IMR-90 (cell line): ENCODE measurements around the gene DYNLT2. TPM values are rescaled to one million over a fixed set of nuclear protein-coding genes. Genes with fewer than 3 reads are reported as not detected.

Experiments
- ATAC-seq: fragments of 200-7000 bp; cut with Tn5 transposase; 2 replicates; pipeline ENCODE4 v1.9.1; 2020; ENCODE audit warnings: low read depth, mild to moderate bottlenecking, moderate library complexity
- BruUV-seq: library from RNA; stranded (reverse); fragments of 400-500 nt; replicated peaks from 2 replicates; lab custom pipeline; 2021; lab: Mats Ljungman, UMichigan
- CTCF ChIA-PET: fragments of 300-600 bp; formaldehyde crosslinking; extraction: SDS; loops from one replicate; lab custom pipeline; 2021; ENCODE audit warnings: antibody characterized with exemption; lab: Yijun Ruan, JAX
- POLR2A ChIA-PET: fragments of 300-600 bp; sonication (Branson Sonifier 250); formaldehyde crosslinking; loops from one replicate; lab custom pipeline; 2022; ENCODE audit warnings: antibody characterized with exemption; ENCODE audit not compliant: unreplicated experiment; lab: Charles Lee
- DNase-seq: peaks from one replicate; pipeline ENCODE4 v3.0.0; 2013
- H2AFZ ChIP-seq: replicated peaks from 2 replicates; pipeline ENCODE3; 2013; ENCODE audit warnings: low read length, mild to moderate bottlenecking; ENCODE audit not compliant: poor library complexity
- H2AK5ac ChIP-seq: 2 replicates; pipeline ENCODE4 v1.6.1; 2013; ENCODE audit warnings: low read depth, low read length, inconsistent platforms
- H2AK9ac ChIP-seq: replicated peaks from 2 replicates; pipeline ENCODE3; 2013; ENCODE audit warnings: mild to moderate bottlenecking, low read depth, low read length, moderate library complexity; ENCODE audit not compliant: poor library complexity
- H2BK120ac ChIP-seq: 2 replicates; pipeline ENCODE4 v1.6.1; 2013; ENCODE audit warnings: low read depth, low read length, inconsistent platforms
- H2BK15ac ChIP-seq: 3 replicates; pipeline ENCODE4 v1.6.1; 2013; ENCODE audit warnings: low read depth, low read length, inconsistent platforms
- H2BK20ac ChIP-seq: 2 replicates; pipeline ENCODE4 v1.6.1; 2013; ENCODE audit warnings: low read depth, mild to moderate bottlenecking, inconsistent platforms, low read length, moderate library complexity
- H2BK5ac ChIP-seq: 2 replicates; pipeline ENCODE4 v1.6.1; 2013; ENCODE audit warnings: mild to moderate bottlenecking, low read depth, low read length, inconsistent platforms; ENCODE audit not compliant: poor library complexity, severe bottlenecking
- H3K14ac ChIP-seq: replicated peaks from 2 replicates; pipeline ENCODE4 v1.6.1; 2013; ENCODE audit warnings: low read depth, low read length, inconsistent platforms
- H3K18ac ChIP-seq: 2 replicates; pipeline ENCODE4 v1.6.1; 2013; ENCODE audit warnings: low read depth, low read length, control low read depth
- H3K23ac ChIP-seq: 2 replicates; pipeline ENCODE4 v1.6.1; 2013; ENCODE audit warnings: low read depth, low read length, inconsistent platforms
- H3K27ac ChIP-seq: 2 replicates; pipeline ENCODE4 v1.5.1; 2013; ENCODE audit warnings: mild to moderate bottlenecking, control low read depth, low read length; ENCODE audit not compliant: insufficient read depth
- H3K27me3 ChIP-seq: 2 replicates; pipeline ENCODE4 v1.6.1; 2013; ENCODE audit warnings: low read length; ENCODE audit not compliant: control insufficient read depth, insufficient read depth
- H3K36me3 ChIP-seq: 2 replicates; pipeline ENCODE4 v1.6.1; 2013; ENCODE audit warnings: low read length, mixed read lengths; ENCODE audit not compliant: control insufficient read depth, insufficient read depth
- H3K4ac ChIP-seq: 2 replicates; pipeline ENCODE4 v1.6.1; 2013; ENCODE audit warnings: low read depth, low read length, inconsistent platforms
- H3K4me1 ChIP-seq: 2 replicates; pipeline ENCODE4 v1.6.1; 2013; ENCODE audit warnings: low read length, mixed read lengths; ENCODE audit not compliant: control insufficient read depth, insufficient read depth
- H3K4me2 ChIP-seq: 2 replicates; pipeline ENCODE4 v1.6.1; 2013; ENCODE audit warnings: low read depth, mild to moderate bottlenecking, control low read depth, low read length, moderate library complexity
- H3K4me3 ChIP-seq: 2 replicates; pipeline ENCODE4 v1.5.1; 2013; ENCODE audit warnings: low read depth, mild to moderate bottlenecking, control low read depth, low read length, moderate library complexity; ENCODE audit not compliant: insufficient read depth
- H3K56ac ChIP-seq: 2 replicates; pipeline ENCODE4 v1.6.1; 2013; ENCODE audit warnings: low read length, inconsistent platforms; ENCODE audit not compliant: insufficient read depth; ENCODE audit errors: extremely low read depth
- H3K79me1 ChIP-seq, 2 experiments: 2 replicates each; pipeline ENCODE4 v1.6.1; 2013; ENCODE audit warnings: low read length in 2 of 2, inconsistent platforms in 1 of 2, low read depth in 1 of 2
- H3K9ac ChIP-seq: 2 replicates; pipeline ENCODE4 v1.6.1; 2013; ENCODE audit warnings: low read depth, low read length, control low read depth
- H3K9me1 ChIP-seq: 2 replicates; pipeline ENCODE4 v1.6.1; 2013; ENCODE audit warnings: low read length, inconsistent platforms; ENCODE audit not compliant: insufficient read depth
- H3K9me3 ChIP-seq: 2 replicates; pipeline ENCODE4 v1.6.1; 2013; ENCODE audit warnings: low read length; ENCODE audit not compliant: control insufficient read depth, insufficient read depth
- H4K20me1 ChIP-seq: 2 replicates; pipeline ENCODE4 v1.6.1; 2013; ENCODE audit warnings: low read length, inconsistent platforms; ENCODE audit not compliant: insufficient read depth
- H4K5ac ChIP-seq: 2 replicates; pipeline ENCODE4 v1.6.1; 2013; ENCODE audit warnings: mild to moderate bottlenecking, low read depth, low read length, control low read depth
- H4K8ac ChIP-seq, 2 experiments: 2 replicates each; pipeline ENCODE4 v1.6.1; 2013; ENCODE audit warnings: low read depth in 2 of 2, low read length in 2 of 2, control low read depth in 1 of 2, inconsistent platforms in 1 of 2
- H4K91ac ChIP-seq: 2 replicates; pipeline ENCODE4 v1.6.1; 2013; ENCODE audit warnings: low read depth, low read length, inconsistent platforms; ENCODE audit not compliant: insufficient read depth
- BHLHE40 ChIP-seq: fragments of 150-350 bp; IDR thresholded peaks from 2 replicates; pipeline ENCODE4 v1.6.1; 2016; ENCODE audit warnings: mild to moderate bottlenecking, low read depth, low read length
- CHD1 ChIP-seq: IDR thresholded peaks from 2 replicates; pipeline ENCODE4 v1.6.1; 2012; ENCODE audit warnings: low read depth, low read length, improper control_type of control experiment
- CTCF ChIP-seq: conservative IDR thresholded peaks from 2 replicates; pipeline ENCODE4 v1.5.1; 2012; ENCODE audit warnings: mild to moderate bottlenecking, low read depth, low read length, improper control_type of control experiment
- FOS ChIP-seq: fragments of 150-350 bp; IDR thresholded peaks from 2 replicates; pipeline ENCODE4 v1.6.1; 2016; ENCODE audit warnings: low read depth, low read length
- MAZ ChIP-seq: IDR thresholded peaks from 2 replicates; pipeline ENCODE4 v1.6.1; 2012; ENCODE audit warnings: low read depth, mild to moderate bottlenecking, low read length, improper control_type of control experiment, moderate library complexity, borderline replicate concordance
- MXI1 ChIP-seq: IDR thresholded peaks from 2 replicates; pipeline ENCODE4 v1.6.1; 2012; ENCODE audit warnings: low read depth, mild to moderate bottlenecking, low read length, moderate library complexity, borderline replicate concordance
- NFE2L2 ChIP-seq: fragments of 150-350 bp; IDR thresholded peaks from 2 replicates; pipeline ENCODE4 v1.6.1; 2016; ENCODE audit warnings: low read depth, mild to moderate bottlenecking, low read length
- RAD21 ChIP-seq: IDR thresholded peaks from 2 replicates; pipeline ENCODE4 v1.6.1; 2012; ENCODE audit warnings: low read length, improper control_type of control experiment
- RCOR1 ChIP-seq: IDR thresholded peaks from 2 replicates; pipeline ENCODE4 v1.6.1; 2012; ENCODE audit warnings: mild to moderate bottlenecking, low read length, improper control_type of control experiment; ENCODE audit not compliant: insufficient replicate concordance
- SMC3 ChIP-seq: fragments of 150-350 bp; IDR thresholded peaks from 2 replicates; pipeline ENCODE4 v1.6.1; 2016; ENCODE audit warnings: low read depth, mild to moderate bottlenecking, antibody characterized with exemption, low read length, moderate library complexity
- USF2 ChIP-seq: fragments of 150-350 bp; IDR thresholded peaks from 2 replicates; pipeline ENCODE4 v1.6.1; 2017; ENCODE audit warnings: mild to moderate bottlenecking, antibody characterized with exemption, low read length, low read depth
- WGBS, 2 experiments: methylation state at CpG; one replicate each; pipeline versions ENCODE4 v1.1.5 to v1.1.7; 2013; ENCODE audit warnings: missing lambda C conversion rate in 2 of 2; ENCODE audit not compliant: insufficient read length in 1 of 2; ENCODE audit errors: extremely low coverage in 2 of 2; 5-methylcytosine and 5-hydroxymethylcytosine counted together
- dilution Hi-C: fragments of 300-500 bp; cut with HindIII; formaldehyde crosslinking; loops from one replicate; pipeline ENCODE4 v1.14.3; 2018; ENCODE audit warnings: low sequenced_read_pairs; ENCODE audit not compliant: unreplicated experiment
- in situ Hi-C: fragments of 300-500 bp; cut with MboI; formaldehyde crosslinking; loops from 3 replicates; pipeline ENCODE4 v1.14.3; 2019; ENCODE audit warnings: low sequenced_read_pairs, inconsistent platforms, mixed read lengths
- intact Hi-C: fragments of 100-400 bp; cut with micrococcal nuclease; formaldehyde crosslinking; loops from 2 replicates; pipeline ENCODE4 v1.10.0; 2022
- polyA plus RNA-seq, 3 experiments: library from polyadenylated mRNA; depleted of rRNA; stranded (reverse); fragments of >200 nt; gene quantifications; 2 replicates each; pipeline ENCODE4 v1.2.3, GENCODE V29; 2012; ENCODE audit warnings: low replicate concordance in 1 of 3
- total RNA-seq: library from RNA; depleted of rRNA; stranded (reverse); fragments of >200 nt; gene quantifications from 2 replicates; pipeline ENCODE4 v1.2.3, GENCODE V29; 2012

Gene DYNLT2
- total and polyA plus RNA-seq, 2 of the 4 experiments (the other 2 are of a cell fraction): 0.36 to 0.44 TPM

DNA sequence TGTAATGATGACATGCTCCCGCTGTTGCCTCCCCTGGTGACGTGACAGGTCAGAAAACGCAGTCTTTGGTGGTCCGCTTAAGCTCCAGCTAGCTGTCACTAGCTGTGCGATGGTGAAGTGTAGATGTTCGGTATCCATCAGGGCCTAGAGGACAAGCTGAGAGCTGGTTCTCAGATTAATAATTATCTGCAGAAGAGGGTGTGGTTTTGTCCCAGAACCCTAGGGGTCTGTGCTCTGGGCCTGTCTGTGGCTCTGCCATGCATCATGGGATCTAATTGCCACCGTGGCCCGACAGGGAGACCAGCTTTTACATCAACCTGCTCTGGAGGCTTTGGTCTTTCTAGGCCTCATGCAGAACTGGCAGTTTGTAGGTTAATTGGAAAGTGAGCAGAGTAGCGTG is 34.2 kb upstream of the DYNLT2 start:
- no peak overlapping the region for H4K8ac ChIP-seq
- no peak overlapping the region for H3K56ac ChIP-seq
- H3K4me1 ChIP-seq: peaks cover 8% of the 10 kb centered on the region; the same call in 1 of the 2 replicates
- H4K20me1 ChIP-seq: no peaks in the 10 kb centered on the region
- no peak overlapping the region for H3K14ac ChIP-seq
- H3K79me1 ChIP-seq: no peaks in the 10 kb centered on the region
- intact Hi-C loops: no loop called here
- no peak overlapping the region for H2BK120ac ChIP-seq
- no peak overlapping the region for H2AK9ac ChIP-seq
- DNase-seq: no peak
- no peak overlapping the region for H3K27ac ChIP-seq
- H3K9ac ChIP-seq: no peak overlapping the region
- H4K91ac ChIP-seq: no peak overlapping the region
- no peak overlapping the region for H2BK20ac ChIP-seq
- in situ Hi-C loops: no loop called here
- H2BK15ac ChIP-seq: no peak overlapping the region
- WGBS, 2 experiments: 100% methylated on average over 1 of the region's 9 CpGs; no CpG with 5 or more reads in 1 of the 2 experiments
- BruUV-seq: no TSS peak
- TF ChIP-seq NFE2L2: no peak
- TF ChIP-seq CTCF: no peak
- TF ChIP-seq CHD1: no peak
- TF ChIP-seq RAD21: no peak
- TF ChIP-seq MAZ: no peak
- TF ChIP-seq USF2: no peak
- no peak for TF ChIP-seq RCOR1
- no peak for TF ChIP-seq MXI1
- TF ChIP-seq BHLHE40: no peak
- TF ChIP-seq SMC3: no peak
- TF ChIP-seq FOS: no peak
- ATAC-seq: no peak
- peaks cover 9% of the 10 kb centered on the region; the same call in 1 of the 2 replicates for H3K36me3 ChIP-seq
- no peaks in the 10 kb centered on the region for H3K27me3 ChIP-seq
- no peak overlapping the region for H3K4ac ChIP-seq
- H3K23ac ChIP-seq: no peak overlapping the region
- no peak overlapping the region for H4K5ac ChIP-seq
- H3K9me1 ChIP-seq: peaks cover 4% of the 10 kb centered on the region; the same call in 1 of the 2 replicates
- no peak overlapping the region for H2AFZ ChIP-seq
- no peak overlapping the region for H2AK5ac ChIP-seq
- CTCF ChIA-PET: no interaction called here
- H3K18ac ChIP-seq: no peak overlapping the region
- H3K9me3 ChIP-seq: peaks cover 3% of the 10 kb centered on the region; the same call in 1 of the 2 replicates
- POLR2A ChIA-PET: no interaction called here
- H2BK5ac ChIP-seq: no peak overlapping the region
- H3K4me2 ChIP-seq: no peak overlapping the region
- dilution Hi-C loops: no loop called here
- H3K4me3 ChIP-seq: no peak overlapping the region
